ENCODE data around the gene OR8D1.
"Not testable (repeated sequence)": the region's sequence is repeated elsewhere in the genome, so short reads cannot be mapped to it uniquely, and the experiment has no call there.

Gene OR8D1

GRCh38 chr11:124296016-124296415 lies 17.7 kb downstream of the OR8D1 start:
- Histone ChIP-seq H3K4me1 (ENCODE audit: control insufficient read depth in 5 of 5, insufficient read depth in 5 of 5, low read length in 5 of 5) (no peaks in the 10 kb centered on the region), H3K36me3 (ENCODE audit: control insufficient read depth in 5 of 5, insufficient read depth in 5 of 5, low read length in 5 of 5) (no peaks in the 10 kb centered on the region), H3K27me3 (ENCODE audit: control insufficient read depth in 5 of 5, insufficient read depth in 4 of 5, low read length in 5 of 5) (no peaks in the 10 kb centered on the region), H3K4me3 (ENCODE audit: low read depth in 1 of 5, low read length in 5 of 5) (no peak overlapping the region), H3K27ac (ENCODE audit: low read depth, low read length) (no peak overlapping the region), H3K9ac (ENCODE audit: low read length in 5 of 5) (no peak overlapping the region), H3K9me3 (ENCODE audit: control insufficient read depth in 5 of 5, low read length in 5 of 5) (no peaks in the 10 kb centered on the region)

DNA sequence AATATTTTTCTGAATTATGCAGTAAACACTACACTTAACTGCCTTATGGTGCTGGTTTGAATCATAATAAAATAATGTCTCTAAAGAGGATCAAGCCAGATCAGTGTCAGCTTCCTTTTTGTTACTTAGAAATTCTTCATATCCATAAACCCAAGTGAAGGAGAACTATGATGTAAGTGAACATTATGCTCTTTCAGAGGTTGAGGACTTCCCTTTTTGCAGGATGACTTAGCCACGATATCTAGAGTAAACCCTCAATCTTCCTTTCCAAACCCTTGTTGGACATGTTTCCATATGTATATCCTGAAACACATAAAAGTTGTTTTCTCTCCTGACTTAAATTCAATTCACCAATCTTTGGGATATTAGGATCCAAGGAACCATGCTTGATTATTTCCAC lies 19.1 kb downstream of the OR8D1 start:
- no peaks in the 10 kb centered on the region for H3K4me1 ChIP-seq (ENCODE audit: control insufficient read depth in 5 of 5, insufficient read depth in 5 of 5, low read length in 5 of 5)
- H3K9ac ChIP-seq (ENCODE audit: low read length in 5 of 5) = no peak overlapping the region
- H3K27me3 ChIP-seq (ENCODE audit: control insufficient read depth in 5 of 5, insufficient read depth in 4 of 5, low read length in 5 of 5) = no peaks in the 10 kb centered on the region
- H3K27ac ChIP-seq (ENCODE audit: low read depth, low read length) = no peak overlapping the region
- no peak overlapping the region for H3K4me3 ChIP-seq (ENCODE audit: low read depth in 1 of 5, low read length in 5 of 5)
- no peaks in the 10 kb centered on the region for H3K36me3 ChIP-seq (ENCODE audit: control insufficient read depth in 5 of 5, insufficient read depth in 5 of 5, low read length in 5 of 5)
- peaks cover 0 to 2% (median 0%) of the 10 kb centered on the region in 5 donors for H3K9me3 ChIP-seq (ENCODE audit: control insufficient read depth in 5 of 5, low read length in 5 of 5)

DNA sequence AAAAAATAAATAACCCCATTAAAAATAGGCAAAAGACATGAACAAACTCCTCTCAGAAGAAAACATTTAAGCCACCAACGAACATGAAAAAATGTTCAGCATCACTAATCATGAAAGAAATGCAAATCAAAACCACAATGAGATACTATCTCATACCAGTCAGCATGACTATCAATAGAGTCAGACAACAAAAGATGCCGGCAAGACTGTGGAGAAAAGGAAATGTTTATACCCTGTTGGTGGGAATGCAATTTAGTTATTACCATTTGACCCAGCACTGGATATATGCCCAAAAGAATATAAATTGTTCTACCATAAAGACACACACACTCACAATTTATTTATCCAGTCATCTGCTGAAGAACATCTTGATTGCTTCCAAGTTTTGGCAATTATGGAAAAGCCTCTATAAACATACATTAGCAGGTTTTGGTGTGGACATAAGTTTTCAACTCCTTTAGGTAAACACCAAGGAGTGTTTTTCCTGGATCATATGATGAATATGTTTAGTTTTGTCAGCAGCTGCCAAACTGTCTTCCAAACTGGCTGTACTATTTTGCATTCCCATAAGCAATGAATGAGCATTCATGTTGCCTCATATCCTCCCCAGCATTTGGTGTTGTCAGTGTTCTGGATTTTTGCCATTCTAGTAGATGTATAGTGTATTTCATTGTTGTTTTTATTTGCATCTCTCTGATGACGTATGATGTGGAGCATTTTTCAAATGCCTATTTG lies 28.0 kb downstream of the OR8D1 start:
- Histone ChIP-seq H3K9me3 (ENCODE audit: control insufficient read depth in 5 of 5, low read length in 5 of 5) (peaks cover 0 to 11% (median 5%) of the 10 kb centered on the region in 5 donors), H3K27me3 (ENCODE audit: control insufficient read depth in 5 of 5, insufficient read depth in 4 of 5, low read length in 5 of 5) (no peaks in the 10 kb centered on the region), H3K4me3 (ENCODE audit: low read depth in 1 of 5, low read length in 5 of 5) (no peak overlapping the region), H3K9ac (ENCODE audit: low read length in 5 of 5) (no peak overlapping the region), H3K27ac (ENCODE audit: low read depth, low read length) (no peak overlapping the region), H3K36me3 (ENCODE audit: control insufficient read depth in 5 of 5, insufficient read depth in 5 of 5, low read length in 5 of 5) (no peaks in the 10 kb centered on the region), H3K4me1 (ENCODE audit: control insufficient read depth in 5 of 5, insufficient read depth in 5 of 5, low read length in 5 of 5) (no peaks in the 10 kb centered on the region)

GRCh38 chr11:124278261-124278660 lies 35.5 kb downstream of the OR8D1 start:
- H3K27me3 ChIP-seq (ENCODE audit: control insufficient read depth in 5 of 5, insufficient read depth in 4 of 5, low read length in 5 of 5) = peaks cover 0 to 2% (median 0%) of the 10 kb centered on the region in 5 donors
- H3K9me3 ChIP-seq (ENCODE audit: control insufficient read depth in 5 of 5, low read length in 5 of 5) = peaks cover 0 to 8% (median 0%) of the 10 kb centered on the region in 5 donors
- no peak overlapping the region for H3K4me3 ChIP-seq (ENCODE audit: low read depth in 1 of 5, low read length in 5 of 5)
- H3K27ac ChIP-seq (ENCODE audit: low read depth, low read length) = no peak overlapping the region
- no peak overlapping the region for H3K9ac ChIP-seq (ENCODE audit: low read length in 5 of 5)
- H3K4me1 ChIP-seq (ENCODE audit: control insufficient read depth in 5 of 5, insufficient read depth in 5 of 5, low read length in 5 of 5) = no peaks in the 10 kb centered on the region
- no peaks in the 10 kb centered on the region for H3K36me3 ChIP-seq (ENCODE audit: control insufficient read depth in 5 of 5, insufficient read depth in 5 of 5, low read length in 5 of 5)

DNA sequence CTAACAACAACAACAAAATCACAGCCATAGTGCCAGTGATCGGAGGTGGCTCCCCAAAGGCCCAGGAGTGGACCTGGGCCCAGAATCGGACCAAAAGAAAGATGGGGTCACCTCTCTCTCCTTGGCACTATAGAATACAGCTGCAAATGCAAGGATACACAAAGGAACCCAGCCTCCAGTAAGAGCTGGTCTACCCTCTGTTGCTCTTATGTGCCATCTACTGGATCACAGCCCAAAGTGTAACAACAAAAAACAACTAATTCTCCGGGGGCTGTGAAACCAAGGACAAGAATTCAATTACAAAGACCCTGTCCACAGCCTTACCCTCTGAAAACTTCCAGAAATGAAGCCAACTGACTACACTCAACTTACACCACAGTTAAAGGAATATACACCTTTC lies 35.9 kb downstream of the OR8D1 start:
- H3K36me3 ChIP-seq (ENCODE audit: control insufficient read depth in 5 of 5, insufficient read depth in 5 of 5, low read length in 5 of 5) = no peaks in the 10 kb centered on the region
- H3K27ac ChIP-seq (ENCODE audit: low read depth, low read length) = no peak overlapping the region
- no peak overlapping the region for H3K9ac ChIP-seq (ENCODE audit: low read length in 5 of 5)
- H3K4me1 ChIP-seq (ENCODE audit: control insufficient read depth in 5 of 5, insufficient read depth in 5 of 5, low read length in 5 of 5) = no peaks in the 10 kb centered on the region
- peaks cover 0 to 2% (median 0%) of the 10 kb centered on the region in 5 donors for H3K27me3 ChIP-seq (ENCODE audit: control insufficient read depth in 5 of 5, insufficient read depth in 4 of 5, low read length in 5 of 5)
- peaks cover 0 to 8% (median 0%) of the 10 kb centered on the region in 5 donors for H3K9me3 ChIP-seq (ENCODE audit: control insufficient read depth in 5 of 5, low read length in 5 of 5)
- no peak overlapping the region for H3K4me3 ChIP-seq (ENCODE audit: low read depth in 1 of 5, low read length in 5 of 5)

DNA sequence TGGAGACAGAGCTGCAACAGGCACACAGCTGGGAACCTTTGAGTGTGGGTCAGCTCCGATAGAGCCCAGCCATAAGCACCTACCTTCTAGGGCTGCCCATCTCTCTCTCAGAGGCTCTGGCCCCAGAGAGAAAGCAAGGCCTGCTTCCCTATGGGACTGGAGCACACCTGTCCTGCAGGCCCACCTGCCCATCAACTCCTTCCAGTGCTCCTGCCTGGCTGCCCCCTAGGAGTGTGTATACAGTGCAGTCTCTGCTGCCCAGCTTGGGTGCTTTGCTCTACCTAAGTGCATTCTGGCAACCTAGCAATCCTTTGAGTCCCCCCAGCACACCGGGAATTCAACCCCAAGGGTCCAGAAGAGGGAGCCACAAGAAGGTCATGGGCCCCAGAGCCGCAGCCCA lies 36.5 kb downstream of the OR8D1 start:
- H3K27ac ChIP-seq (ENCODE audit: low read depth, low read length) = no peak overlapping the region
- peaks cover 0 to 2% (median 0%) of the 10 kb centered on the region in 5 donors for H3K27me3 ChIP-seq (ENCODE audit: control insufficient read depth in 5 of 5, insufficient read depth in 4 of 5, low read length in 5 of 5)
- H3K36me3 ChIP-seq (ENCODE audit: control insufficient read depth in 5 of 5, insufficient read depth in 5 of 5, low read length in 5 of 5) = no peaks in the 10 kb centered on the region
- H3K4me3 ChIP-seq (ENCODE audit: low read depth in 1 of 5, low read length in 5 of 5) = no peak overlapping the region
- peaks cover 0 to 8% (median 0%) of the 10 kb centered on the region in 5 donors for H3K9me3 ChIP-seq (ENCODE audit: control insufficient read depth in 5 of 5, low read length in 5 of 5)
- no peak overlapping the region for H3K9ac ChIP-seq (ENCODE audit: low read length in 5 of 5)
- H3K4me1 ChIP-seq (ENCODE audit: control insufficient read depth in 5 of 5, insufficient read depth in 5 of 5, low read length in 5 of 5) = no peaks in the 10 kb centered on the region

DNA sequence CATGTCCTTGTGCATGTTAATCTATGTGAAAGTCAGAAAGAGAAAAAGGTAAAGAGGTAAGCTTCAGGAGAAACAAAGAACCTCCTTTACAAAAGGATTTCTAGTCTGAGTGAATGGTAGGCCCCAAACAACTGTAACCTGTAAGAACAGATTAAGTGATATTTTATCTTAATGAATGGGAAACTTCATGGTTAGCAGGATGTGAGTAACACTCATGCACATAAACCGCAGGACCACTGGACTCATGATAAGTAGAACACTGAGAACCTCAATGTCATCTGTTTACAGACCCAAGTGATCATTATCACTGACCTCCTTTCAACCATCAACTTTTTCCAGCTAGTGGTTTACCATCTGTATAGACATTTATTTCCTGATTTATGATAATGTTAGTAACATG lies 37.7 kb downstream of the OR8D1 start:
- peaks cover 0 to 2% (median 0%) of the 10 kb centered on the region in 5 donors for H3K27me3 ChIP-seq (ENCODE audit: control insufficient read depth in 5 of 5, insufficient read depth in 4 of 5, low read length in 5 of 5)
- H3K4me3 ChIP-seq (ENCODE audit: low read depth in 1 of 5, low read length in 5 of 5) = no peak overlapping the region
- H3K9ac ChIP-seq (ENCODE audit: low read length in 5 of 5) = no peak overlapping the region
- no peak overlapping the region for H3K27ac ChIP-seq (ENCODE audit: low read depth, low read length)
- peaks cover 0 to 4% (median 0%) of the 10 kb centered on the region in 5 donors for H3K9me3 ChIP-seq (ENCODE audit: control insufficient read depth in 5 of 5, low read length in 5 of 5)
- H3K36me3 ChIP-seq (ENCODE audit: control insufficient read depth in 5 of 5, insufficient read depth in 5 of 5, low read length in 5 of 5) = no peaks in the 10 kb centered on the region
- H3K4me1 ChIP-seq (ENCODE audit: control insufficient read depth in 5 of 5, insufficient read depth in 5 of 5, low read length in 5 of 5) = no peaks in the 10 kb centered on the region

DNA sequence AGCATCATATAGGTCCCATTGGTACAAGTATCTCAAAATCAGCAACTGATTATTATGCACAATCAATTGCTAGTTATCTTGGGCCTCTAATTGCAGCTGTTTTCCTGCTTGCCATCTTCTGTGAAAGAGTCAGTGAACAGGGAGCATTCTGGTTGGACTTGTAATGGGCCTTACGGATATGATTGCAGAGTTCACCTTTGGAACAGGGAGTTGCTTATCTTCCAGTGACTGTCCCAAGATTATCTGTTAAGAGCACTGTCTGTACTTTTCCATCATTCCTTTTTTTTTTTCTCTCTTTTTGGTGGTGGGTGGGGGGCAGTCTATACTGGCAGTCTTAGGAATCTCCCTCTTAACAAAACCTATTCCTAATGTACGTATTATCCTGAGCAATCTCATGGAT lies 39.7 kb downstream of the OR8D1 start:
- Histone ChIP-seq H3K9me3 (ENCODE audit: control insufficient read depth in 5 of 5, low read length in 5 of 5) (no peaks in the 10 kb centered on the region), H3K27me3 (ENCODE audit: control insufficient read depth in 5 of 5, insufficient read depth in 4 of 5, low read length in 5 of 5) (peaks cover 0 to 2% (median 0%) of the 10 kb centered on the region in 5 donors), H3K27ac (ENCODE audit: low read depth, low read length) (no peak overlapping the region), H3K9ac (ENCODE audit: low read length in 5 of 5) (no peak overlapping the region), H3K4me1 (ENCODE audit: control insufficient read depth in 5 of 5, insufficient read depth in 5 of 5, low read length in 5 of 5) (no peaks in the 10 kb centered on the region), H3K36me3 (ENCODE audit: control insufficient read depth in 5 of 5, insufficient read depth in 5 of 5, low read length in 5 of 5) (no peaks in the 10 kb centered on the region), H3K4me3 (ENCODE audit: low read depth in 1 of 5, low read length in 5 of 5) (no peak overlapping the region)

DNA sequence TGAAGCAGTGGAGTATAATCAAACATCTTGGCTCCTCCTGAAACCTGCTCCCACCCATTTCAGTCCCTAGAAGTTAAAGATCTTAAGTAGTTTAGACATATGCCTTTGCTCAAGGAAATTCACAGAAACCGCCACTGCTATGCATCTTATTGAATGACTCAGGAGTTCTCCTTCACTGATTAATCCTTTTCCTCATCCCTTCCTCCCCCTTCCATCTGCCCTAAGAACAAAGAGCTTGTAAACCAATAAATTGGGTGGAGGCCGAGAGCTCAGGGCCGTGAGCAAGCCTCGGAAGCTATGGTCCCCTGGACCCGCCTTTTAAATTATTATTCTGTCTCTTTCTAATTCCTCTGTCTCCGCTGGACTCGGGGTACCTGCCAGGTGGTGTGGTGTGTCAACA lies 42.9 kb downstream of the OR8D1 start:
- not testable (repeated sequence) for H3K4me1 ChIP-seq (ENCODE audit: control insufficient read depth in 5 of 5, insufficient read depth in 5 of 5, low read length in 5 of 5); H3K27ac ChIP-seq (ENCODE audit: low read depth, low read length); H3K9ac ChIP-seq (ENCODE audit: low read length in 5 of 5); H3K4me3 ChIP-seq (ENCODE audit: low read depth in 1 of 5, low read length in 5 of 5); H3K36me3 ChIP-seq (ENCODE audit: control insufficient read depth in 5 of 5, insufficient read depth in 5 of 5, low read length in 5 of 5); H3K9me3 ChIP-seq (ENCODE audit: control insufficient read depth in 5 of 5, low read length in 5 of 5); H3K27me3 ChIP-seq (ENCODE audit: control insufficient read depth in 5 of 5, insufficient read depth in 4 of 5, low read length in 5 of 5)

DNA sequence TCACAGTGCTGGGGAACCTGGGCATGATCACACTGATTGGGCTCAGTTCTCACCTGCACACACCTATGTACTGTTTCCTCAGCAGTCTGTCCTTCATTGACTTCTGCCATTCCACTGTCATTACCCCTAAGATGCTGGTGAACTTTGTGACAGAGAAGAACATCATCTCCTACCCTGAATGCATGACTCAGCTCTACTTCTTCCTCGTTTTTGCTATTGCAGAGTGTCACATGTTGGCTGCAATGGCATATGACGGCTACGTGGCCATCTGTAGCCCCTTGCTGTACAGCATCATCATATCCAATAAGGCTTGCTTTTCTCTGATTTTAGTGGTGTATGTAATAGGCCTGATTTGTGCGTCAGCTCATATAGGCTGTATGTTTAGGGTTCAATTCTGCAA lies 48.7 kb downstream of the OR8D1 start:
- not testable (repeated sequence) for H3K9ac ChIP-seq (ENCODE audit: low read length in 5 of 5)

More for the DNA sequence above, 48.7 kb downstream of the OR8D1 start:
- not testable (repeated sequence) for H3K36me3 ChIP-seq (ENCODE audit: control insufficient read depth in 5 of 5, insufficient read depth in 5 of 5, low read length in 5 of 5); H3K9me3 ChIP-seq (ENCODE audit: control insufficient read depth in 5 of 5, low read length in 5 of 5); H3K27me3 ChIP-seq (ENCODE audit: control insufficient read depth in 5 of 5, insufficient read depth in 4 of 5, low read length in 5 of 5); H3K4me3 ChIP-seq (ENCODE audit: low read depth in 1 of 5, low read length in 5 of 5); H3K4me1 ChIP-seq (ENCODE audit: control insufficient read depth in 5 of 5, insufficient read depth in 5 of 5, low read length in 5 of 5); H3K27ac ChIP-seq (ENCODE audit: low read depth, low read length)

Data from subcutaneous abdominal adipose tissue (tissue), 5 donors.